Measurements from ENCODE around the gene SLC51A. TPM values are rescaled to one million over a fixed set of nuclear protein-coding genes. Genes with fewer than 3 reads are reported as not detected.

The SLC51A gene
- total and polyA plus RNA-seq, 2 of the 13 experiments (the other 11 are each of a cell fraction or from before 2014, with no cell fraction given): 4.3 to 48.8 TPM

DNA sequence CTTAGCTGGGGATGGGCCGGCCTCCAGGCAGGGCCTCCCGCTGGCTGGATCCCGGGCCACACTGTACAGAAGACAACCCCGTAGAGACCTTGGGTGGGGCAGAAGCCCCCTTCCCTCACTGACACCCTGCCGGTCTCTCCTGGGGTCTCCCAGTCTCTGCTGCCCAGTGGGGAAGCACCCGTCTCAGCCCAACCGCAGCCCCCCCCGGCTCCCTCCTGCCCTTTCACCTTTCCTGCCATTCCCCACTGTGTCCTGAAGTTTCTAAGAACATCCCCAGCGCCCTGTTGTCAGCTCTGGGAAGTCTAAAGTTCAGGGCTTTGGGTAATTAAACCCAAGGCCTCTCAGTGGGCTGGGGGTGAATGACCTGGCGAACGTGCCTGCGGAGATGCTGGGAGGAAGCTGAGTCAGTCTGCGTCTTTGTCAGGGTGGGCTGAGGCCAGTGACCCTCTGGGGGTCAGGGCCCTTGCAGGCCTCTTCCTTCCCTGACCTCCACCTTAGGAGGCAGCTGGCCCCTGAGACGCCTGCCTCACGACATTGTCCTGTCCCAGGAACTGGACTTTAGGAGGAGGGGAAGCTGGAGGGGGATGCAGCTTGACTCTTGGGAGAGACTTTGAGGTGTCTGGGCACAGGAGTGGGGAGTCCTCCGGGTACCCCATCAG lies 1.4 kb upstream of the SLC51A start (continued):
- TF ChIP-seq PHF8 (CRISPR knock-in tag; IDR thresholded peaks at IDR 0.05): peak; percentile 52
- no peak for TF ChIP-seq ZNF713 (CRISPR knock-in tag; IDR thresholded peaks at IDR 0.05)
- peak; percentile 98 for TF ChIP-seq GATAD2A (CRISPR knock-in tag; IDR thresholded peaks at IDR 0.05)
- peak; percentile 70; the same call in 1 of the 2 replicates for TF ChIP-seq MYC (CRISPR knock-in tag; IDR thresholded peaks at IDR 0.05; ENCODE audit: borderline replicate concordance)
- TF ChIP-seq, protein P1, sequence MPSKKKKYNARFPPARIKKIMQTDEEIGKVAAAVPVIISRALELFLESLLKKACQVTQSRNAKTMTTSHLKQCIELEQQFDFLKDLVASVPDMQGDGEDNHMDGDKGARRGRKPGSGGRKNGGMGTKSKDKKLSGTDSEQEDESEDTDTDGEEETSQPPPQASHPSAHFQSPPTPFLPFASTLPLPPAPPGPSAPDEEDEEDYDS (CRISPR knock-in tag; IDR thresholded peaks at IDR 0.05): peak; percentile 74
- TF ChIP-seq, protein P2, sequence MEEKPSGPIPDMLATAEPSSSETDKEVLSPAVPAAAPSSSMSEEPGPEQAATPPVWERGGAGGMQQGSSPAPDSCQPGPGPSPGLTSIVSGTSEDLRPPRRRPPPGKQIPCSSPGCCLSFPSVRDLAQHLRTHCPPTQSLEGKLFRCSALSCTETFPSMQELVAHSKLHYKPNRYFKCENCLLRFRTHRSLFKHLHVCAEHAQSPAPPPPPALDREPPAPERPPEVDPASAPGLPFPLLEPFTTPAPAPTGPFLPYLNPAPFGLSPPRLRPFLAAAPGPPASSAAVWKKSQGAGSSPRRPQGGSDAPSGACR (CRISPR knock-in tag; IDR thresholded peaks at IDR 0.05): 0 out of 2 replicates have a peak, but pooled peaks have one; percentile 35
- 0 out of 2 replicates have a peak, but pooled peaks have one; percentile 55 for TF ChIP-seq DMAP1 (CRISPR knock-in tag; IDR thresholded peaks at IDR 0.05)
- peak; percentile 53; the same call in 1 of the 2 replicates for TF ChIP-seq HIVEP1 (CRISPR knock-in tag; IDR thresholded peaks at IDR 0.05)

DNA sequence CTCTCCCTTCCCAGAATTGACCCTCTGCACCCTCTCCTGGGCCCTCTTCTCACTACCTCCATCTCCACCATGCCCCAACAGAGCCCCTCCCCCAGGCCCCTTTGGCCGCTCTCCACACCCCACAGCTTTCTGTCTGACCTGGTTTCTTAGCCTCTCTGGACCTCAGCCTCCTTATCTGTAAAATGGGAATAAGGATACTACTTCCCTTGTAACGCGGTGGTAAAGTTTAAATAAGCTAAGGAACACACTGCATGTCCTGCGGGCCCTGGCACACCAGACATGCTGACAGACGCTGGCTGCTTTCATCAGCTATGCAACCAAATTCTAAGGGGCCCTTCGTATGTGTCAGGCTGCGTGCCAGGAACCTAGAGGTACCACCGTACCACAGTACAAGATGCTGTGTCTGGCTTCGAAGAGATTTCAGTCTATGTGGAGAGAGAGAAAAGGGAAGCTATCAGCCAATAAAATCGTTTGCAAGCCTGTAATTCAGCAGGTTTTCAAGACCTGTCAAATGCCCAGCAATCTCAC lies 777 bp upstream of the SLC51A start:
- DNase-seq (ENCODE audit: low spot score) (no peak), ATAC-seq (peak; percentile 34), FAIRE-seq (no peak)
- POLR2A ChIA-PET: interaction anchor here (0.9 to 2.8 kb wide), 5 partner anchors 12 to 217 kb away, joined by 3 to 13 read pairs (median 3); no protein-coding TSS in a partner anchor
- in situ Hi-C loops (cut with HindIII; ENCODE audit: extremely low pct_ligation_motif_present, low pct_unique_long_range_greater_than_20kb): no loop called here
- Histone ChIP-seq H3K27me3 (ENCODE audit: control insufficient read depth in 1 of 2, insufficient read depth in 2 of 2, low read length in 2 of 2) (no peaks in the 10 kb centered on the region; a peak in 1 of 5 replicates), H3K79me2 (ENCODE audit: insufficient read depth, low read length) (no peaks in the 10 kb centered on the region), H3K36me3 (replicated peaks in 1 of 2; ENCODE audit: control insufficient read depth in 1 of 2, insufficient read depth in 2 of 2, low read length in 2 of 2) (no peaks in the 10 kb centered on the region), H3K9me3 (ENCODE audit: low read length) (no peaks in the 10 kb centered on the region), H3K4me2 (ENCODE audit: low read depth, low read length) (peak overlapping the region; percentile 79), H4K20me1 (ENCODE audit: insufficient read depth, low read length) (no peaks in the 10 kb centered on the region), H3K9ac (ENCODE audit: insufficient read depth, low read depth, low read length) (peak overlapping the region; percentile 12; the same call in 1 of the 2 replicates), H3K4me1 (ENCODE audit: insufficient read depth, low read length) (peaks cover 94% of the 10 kb centered on the region), H2AFZ (ENCODE audit: low read length) (no peak overlapping the region), H3K4me3 (replicated peaks in 1 of 3; ENCODE audit: insufficient read depth in 1 of 3, low read depth in 2 of 3, low read length in 3 of 3) (peak overlapping the region; percentile 55 to 79 (median 63)), H3K27ac (ENCODE audit: extremely low read length, insufficient read depth, low read length) (peak overlapping the region; percentile 71)
- BruUV-seq (replicated peaks): no TSS peak
- intact Hi-C loops (cut with micrococcal nuclease; ENCODE audit: unreplicated experiment): no loop called here
- CTCF ChIA-PET (ENCODE audit: low intra/inter-chr PET ratio, low total read pairs): no interaction called here
- 0% methylated on average over 10 of the region's 10 CpGs for WGBS (ENCODE audit: low lambda C conversion rate)
- TF ChIP-seq ZNF550 (CRISPR knock-in tag; IDR thresholded peaks at IDR 0.05; ENCODE audit: borderline replicate concordance) (0 out of 2 replicates have a peak, but pooled peaks have one; percentile 35), CHD4 (IDR thresholded peaks at IDR 0.05; ENCODE audit: borderline replicate concordance, low read length) (peak; percentile 86), ZC3H13 (CRISPR knock-in tag; IDR thresholded peaks at IDR 0.05) (no peak), ZNF629 (CRISPR knock-in tag; conservative IDR thresholded peaks at IDR 0.05) (peak; percentile 94), ZNF883 (CRISPR knock-in tag; IDR thresholded peaks at IDR 0.05; ENCODE audit: not compliant biosample characterization) (no peak), SOX5 (CRISPR knock-in tag; IDR thresholded peaks at IDR 0.05; ENCODE audit: borderline replicate concordance) (no peak), ZMAT3 (CRISPR knock-in tag; conservative IDR thresholded peaks at IDR 0.05) (no peak)
- TF ChIP-seq, protein P3, sequence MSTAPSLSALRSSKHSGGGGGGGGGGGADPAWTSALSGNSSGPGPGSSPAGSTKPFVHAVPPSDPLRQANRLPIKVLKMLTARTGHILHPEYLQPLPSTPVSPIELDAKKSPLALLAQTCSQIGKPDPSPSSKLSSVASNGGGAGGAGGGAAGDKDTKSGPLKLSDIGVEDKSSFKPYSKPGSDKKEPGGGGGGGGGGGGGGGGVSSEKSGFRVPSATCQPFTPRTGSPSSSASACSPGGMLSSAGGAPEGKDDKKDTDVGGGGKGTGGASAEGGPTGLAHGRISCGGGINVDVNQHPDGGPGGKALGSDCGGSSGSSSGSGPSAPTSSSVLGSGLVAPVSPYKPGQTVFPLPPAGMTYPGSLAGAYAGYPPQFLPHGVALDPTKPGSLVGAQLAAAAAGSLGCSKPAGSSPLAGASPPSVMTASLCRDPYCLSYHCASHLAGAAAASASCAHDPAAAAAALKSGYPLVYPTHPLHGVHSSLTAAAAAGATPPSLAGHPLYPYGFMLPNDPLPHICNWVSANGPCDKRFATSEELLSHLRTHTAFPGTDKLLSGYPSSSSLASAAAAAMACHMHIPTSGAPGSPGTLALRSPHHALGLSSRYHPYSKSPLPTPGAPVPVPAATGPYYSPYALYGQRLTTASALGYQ (CRISPR knock-in tag; IDR thresholded peaks at IDR 0.05): no peak
- TF ChIP-seq, protein P4, sequence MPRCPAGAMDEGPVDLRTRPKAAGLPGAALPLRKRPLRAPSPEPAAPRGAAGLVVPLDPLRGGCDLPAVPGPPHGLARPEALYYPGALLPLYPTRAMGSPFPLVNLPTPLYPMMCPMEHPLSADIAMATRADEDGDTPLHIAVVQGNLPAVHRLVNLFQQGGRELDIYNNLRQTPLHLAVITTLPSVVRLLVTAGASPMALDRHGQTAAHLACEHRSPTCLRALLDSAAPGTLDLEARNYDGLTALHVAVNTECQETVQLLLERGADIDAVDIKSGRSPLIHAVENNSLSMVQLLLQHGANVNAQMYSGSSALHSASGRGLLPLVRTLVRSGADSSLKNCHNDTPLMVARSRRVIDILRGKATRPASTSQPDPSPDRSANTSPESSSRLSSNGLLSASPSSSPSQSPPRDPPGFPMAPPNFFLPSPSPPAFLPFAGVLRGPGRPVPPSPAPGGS (CRISPR knock-in tag; IDR thresholded peaks at IDR 0.05): no peak
- TF ChIP-seq, protein P5, sequence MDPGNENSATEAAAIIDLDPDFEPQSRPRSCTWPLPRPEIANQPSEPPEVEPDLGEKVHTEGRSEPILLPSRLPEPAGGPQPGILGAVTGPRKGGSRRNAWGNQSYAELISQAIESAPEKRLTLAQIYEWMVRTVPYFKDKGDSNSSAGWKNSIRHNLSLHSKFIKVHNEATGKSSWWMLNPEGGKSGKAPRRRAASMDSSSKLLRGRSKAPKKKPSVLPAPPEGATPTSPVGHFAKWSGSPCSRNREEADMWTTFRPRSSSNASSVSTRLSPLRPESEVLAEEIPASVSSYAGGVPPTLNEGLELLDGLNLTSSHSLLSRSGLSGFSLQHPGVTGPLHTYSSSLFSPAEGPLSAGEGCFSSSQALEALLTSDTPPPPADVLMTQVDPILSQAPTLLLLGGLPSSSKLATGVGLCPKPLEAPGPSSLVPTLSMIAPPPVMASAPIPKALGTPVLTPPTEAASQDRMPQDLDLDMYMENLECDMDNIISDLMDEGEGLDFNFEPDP (CRISPR knock-in tag; conservative IDR thresholded peaks at IDR 0.05): 0 out of 2 replicates have a peak, but pooled peaks have one; percentile 60
